SK-N-SH (cell line): ENCODE measurements around the gene MACROD1.

Experiments used
- CHD2 ChIP-seq: fragments of 150-350 bp; IDR thresholded peaks from 2 replicates; pipeline ENCODE4 v1.6.1; 2018; ENCODE audit warnings: low read length; ENCODE audit not compliant: partially characterized antibody
- NRF1 ChIP-seq: IDR thresholded peaks from 2 replicates; pipeline ENCODE4 v1.6.1; 2012; ENCODE audit warnings: low read depth, mild to moderate bottlenecking, low read length
- POLR2AphosphoS5 ChIP-seq: IDR thresholded peaks from 2 replicates; pipeline ENCODE4 v1.6.1; 2012; ENCODE audit warnings: low read depth, low read length
- TF ChIP-seq, protein P1 (sequence below): fragments of 200-600 bp; sonication (generic); IDR thresholded peaks from 2 replicates; pipeline ENCODE4 v1.6.1; 2017; ENCODE audit warnings: antibody characterized with exemption, mild to moderate bottlenecking, moderate library complexity
- TF ChIP-seq, protein P2 (sequence below): fragments of 150-350 bp; IDR thresholded peaks from 2 replicates; pipeline ENCODE4 v1.6.1; 2017; ENCODE audit warnings: antibody characterized with exemption, low read length, low read depth, borderline replicate concordance

DNA sequence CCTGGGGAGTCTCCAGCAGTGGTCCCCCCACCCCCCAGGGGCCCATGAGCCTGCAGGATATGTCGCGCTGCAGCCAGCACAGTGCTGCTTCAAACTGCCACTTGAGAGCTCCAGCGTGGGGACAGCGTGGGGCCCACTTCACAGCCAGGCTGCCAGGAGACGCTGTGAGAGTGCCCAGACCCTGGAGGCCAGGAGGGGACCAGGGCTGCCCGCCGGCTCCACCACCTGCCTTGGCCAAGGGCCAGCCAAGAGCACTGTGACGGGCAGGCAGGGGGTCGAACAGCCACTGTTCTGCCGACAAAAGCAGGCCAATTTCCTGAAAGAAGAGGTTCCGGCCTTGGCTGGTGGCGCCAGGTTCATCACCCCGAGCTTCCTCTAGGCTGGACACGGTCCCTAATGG lies 70.0 kb downstream of the MACROD1 start:
- TF ChIP-seq, protein P1, sequence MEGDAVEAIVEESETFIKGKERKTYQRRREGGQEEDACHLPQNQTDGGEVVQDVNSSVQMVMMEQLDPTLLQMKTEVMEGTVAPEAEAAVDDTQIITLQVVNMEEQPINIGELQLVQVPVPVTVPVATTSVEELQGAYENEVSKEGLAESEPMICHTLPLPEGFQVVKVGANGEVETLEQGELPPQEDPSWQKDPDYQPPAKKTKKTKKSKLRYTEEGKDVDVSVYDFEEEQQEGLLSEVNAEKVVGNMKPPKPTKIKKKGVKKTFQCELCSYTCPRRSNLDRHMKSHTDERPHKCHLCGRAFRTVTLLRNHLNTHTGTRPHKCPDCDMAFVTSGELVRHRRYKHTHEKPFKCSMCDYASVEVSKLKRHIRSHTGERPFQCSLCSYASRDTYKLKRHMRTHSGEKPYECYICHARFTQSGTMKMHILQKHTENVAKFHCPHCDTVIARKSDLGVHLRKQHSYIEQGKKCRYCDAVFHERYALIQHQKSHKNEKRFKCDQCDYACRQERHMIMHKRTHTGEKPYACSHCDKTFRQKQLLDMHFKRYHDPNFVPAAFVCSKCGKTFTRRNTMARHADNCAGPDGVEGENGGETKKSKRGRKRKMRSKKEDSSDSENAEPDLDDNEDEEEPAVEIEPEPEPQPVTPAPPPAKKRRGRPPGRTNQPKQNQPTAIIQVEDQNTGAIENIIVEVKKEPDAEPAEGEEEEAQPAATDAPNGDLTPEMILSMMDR: no peak
- TF ChIP-seq, protein P2, sequence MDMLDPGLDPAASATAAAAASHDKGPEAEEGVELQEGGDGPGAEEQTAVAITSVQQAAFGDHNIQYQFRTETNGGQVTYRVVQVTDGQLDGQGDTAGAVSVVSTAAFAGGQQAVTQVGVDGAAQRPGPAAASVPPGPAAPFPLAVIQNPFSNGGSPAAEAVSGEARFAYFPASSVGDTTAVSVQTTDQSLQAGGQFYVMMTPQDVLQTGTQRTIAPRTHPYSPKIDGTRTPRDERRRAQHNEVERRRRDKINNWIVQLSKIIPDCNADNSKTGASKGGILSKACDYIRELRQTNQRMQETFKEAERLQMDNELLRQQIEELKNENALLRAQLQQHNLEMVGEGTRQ: no peak
- no peak for TF ChIP-seq POLR2AphosphoS5
- TF ChIP-seq CHD2: no peak
- TF ChIP-seq NRF1: no peak
